ENCODE measurements around the gene RCC1.
"Not testable (repeated sequence)": the region's sequence is repeated elsewhere in the genome, so short reads cannot be mapped to it uniquely, and the experiment has no call there.

RCC1 gene

DNA sequence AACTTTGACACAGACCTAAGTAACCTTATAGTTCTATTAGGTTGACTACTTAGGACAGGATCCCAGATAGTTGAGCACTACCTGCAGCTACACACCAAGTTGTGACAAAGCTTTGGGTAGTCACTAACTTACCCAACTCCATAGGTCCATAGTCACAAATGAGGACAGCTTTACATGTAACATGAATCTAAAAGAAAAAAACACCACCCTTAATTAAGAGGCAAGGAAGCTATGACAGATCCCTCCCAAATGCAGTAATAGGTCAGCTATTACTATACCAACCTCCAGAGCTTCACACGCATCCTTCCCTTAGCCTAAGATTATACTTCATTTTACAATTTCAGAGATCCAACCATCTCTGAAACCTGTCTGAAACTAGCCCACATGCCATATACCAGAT is 73.6 kb downstream of the RCC1 start:
- no peak for DNase-seq (ENCODE audit: low read depth)
- TF ChIP-seq, protein P1, sequence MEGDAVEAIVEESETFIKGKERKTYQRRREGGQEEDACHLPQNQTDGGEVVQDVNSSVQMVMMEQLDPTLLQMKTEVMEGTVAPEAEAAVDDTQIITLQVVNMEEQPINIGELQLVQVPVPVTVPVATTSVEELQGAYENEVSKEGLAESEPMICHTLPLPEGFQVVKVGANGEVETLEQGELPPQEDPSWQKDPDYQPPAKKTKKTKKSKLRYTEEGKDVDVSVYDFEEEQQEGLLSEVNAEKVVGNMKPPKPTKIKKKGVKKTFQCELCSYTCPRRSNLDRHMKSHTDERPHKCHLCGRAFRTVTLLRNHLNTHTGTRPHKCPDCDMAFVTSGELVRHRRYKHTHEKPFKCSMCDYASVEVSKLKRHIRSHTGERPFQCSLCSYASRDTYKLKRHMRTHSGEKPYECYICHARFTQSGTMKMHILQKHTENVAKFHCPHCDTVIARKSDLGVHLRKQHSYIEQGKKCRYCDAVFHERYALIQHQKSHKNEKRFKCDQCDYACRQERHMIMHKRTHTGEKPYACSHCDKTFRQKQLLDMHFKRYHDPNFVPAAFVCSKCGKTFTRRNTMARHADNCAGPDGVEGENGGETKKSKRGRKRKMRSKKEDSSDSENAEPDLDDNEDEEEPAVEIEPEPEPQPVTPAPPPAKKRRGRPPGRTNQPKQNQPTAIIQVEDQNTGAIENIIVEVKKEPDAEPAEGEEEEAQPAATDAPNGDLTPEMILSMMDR (IDR thresholded peaks at IDR 0.05; ENCODE audit: low read depth, low read length, missing control alignments), result no peak
- peak overlapping the region; percentile 98 for H3K4me3 ChIP-seq (ENCODE audit: low read depth, low read length)
- in situ Hi-C loops (cut with HindIII; ENCODE audit: low sequenced_read_pairs), result no loop called here

DNA sequence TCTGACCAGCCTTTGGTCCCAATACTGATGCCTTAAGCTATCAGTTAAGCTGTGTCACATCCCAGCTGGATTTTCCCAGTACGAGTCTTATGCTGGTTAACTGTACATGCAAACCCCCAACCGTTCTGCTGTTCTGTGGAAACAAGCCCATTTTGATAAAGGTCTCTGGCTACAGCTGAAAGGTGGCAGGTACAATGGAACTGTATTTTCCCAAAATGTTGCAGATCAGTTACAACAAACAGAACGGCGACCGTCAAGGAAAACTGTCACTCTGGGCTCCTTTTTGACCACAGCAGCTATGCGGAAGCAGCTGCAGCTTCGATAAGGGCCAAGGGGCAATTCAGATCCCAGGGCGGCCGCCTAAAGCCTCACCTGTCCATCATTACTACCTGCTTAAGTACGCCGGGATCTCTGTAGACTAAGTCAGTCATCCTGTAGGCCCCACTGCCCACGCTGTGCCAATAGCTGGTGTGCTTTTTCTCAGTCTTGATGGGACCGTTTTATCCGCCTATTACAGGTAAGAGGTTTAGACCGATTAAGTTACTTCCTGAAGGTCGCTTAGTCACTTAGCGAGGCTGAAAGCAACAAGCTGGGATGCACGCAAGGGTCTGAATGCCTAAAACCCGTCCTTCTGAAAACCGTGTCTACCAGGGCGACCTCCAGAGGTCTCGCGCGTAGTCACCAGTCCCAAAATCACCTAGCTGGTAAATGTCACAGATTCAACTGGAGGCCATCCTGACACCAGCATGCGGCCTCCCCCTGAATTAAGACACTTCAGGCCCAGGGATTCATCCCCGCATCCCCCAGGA is 75.1 kb downstream of the RCC1 start:
- no peak for DNase-seq (ENCODE audit: low read depth)
- H3K4me3 ChIP-seq (ENCODE audit: low read depth, low read length), result peak overlapping the region; percentile 98
- in situ Hi-C loops (cut with HindIII; ENCODE audit: low sequenced_read_pairs), result no loop called here
- TF ChIP-seq, protein P1 (IDR thresholded peaks at IDR 0.05; ENCODE audit: low read depth, low read length, missing control alignments), result no peak

GRCh38 chr1:28581531-28582247 is 75.8 kb downstream of the RCC1 start:
- in situ Hi-C loops (cut with HindIII; ENCODE audit: low sequenced_read_pairs), result no loop called here
- peak; percentile 90 for DNase-seq (ENCODE audit: low read depth)
- TF ChIP-seq, protein P1 (IDR thresholded peaks at IDR 0.05; ENCODE audit: low read depth, low read length, missing control alignments), result no peak
- H3K4me3 ChIP-seq (ENCODE audit: low read depth, low read length), result peak overlapping the region; percentile 98

- H3K4me3 ChIP-seq (ENCODE audit: low read depth, low read length), result peak overlapping the region; percentile 98
- DNase-seq (ENCODE audit: low read depth), result no peak
- TF ChIP-seq, protein P1 (IDR thresholded peaks at IDR 0.05; ENCODE audit: low read depth, low read length, missing control alignments), result no peak
- in situ Hi-C loops (cut with HindIII; ENCODE audit: low sequenced_read_pairs), result no loop called here
These were observed 76.4 kb downstream of the RCC1 start for GRCh38 chr1:28582248-28582615.

DNA sequence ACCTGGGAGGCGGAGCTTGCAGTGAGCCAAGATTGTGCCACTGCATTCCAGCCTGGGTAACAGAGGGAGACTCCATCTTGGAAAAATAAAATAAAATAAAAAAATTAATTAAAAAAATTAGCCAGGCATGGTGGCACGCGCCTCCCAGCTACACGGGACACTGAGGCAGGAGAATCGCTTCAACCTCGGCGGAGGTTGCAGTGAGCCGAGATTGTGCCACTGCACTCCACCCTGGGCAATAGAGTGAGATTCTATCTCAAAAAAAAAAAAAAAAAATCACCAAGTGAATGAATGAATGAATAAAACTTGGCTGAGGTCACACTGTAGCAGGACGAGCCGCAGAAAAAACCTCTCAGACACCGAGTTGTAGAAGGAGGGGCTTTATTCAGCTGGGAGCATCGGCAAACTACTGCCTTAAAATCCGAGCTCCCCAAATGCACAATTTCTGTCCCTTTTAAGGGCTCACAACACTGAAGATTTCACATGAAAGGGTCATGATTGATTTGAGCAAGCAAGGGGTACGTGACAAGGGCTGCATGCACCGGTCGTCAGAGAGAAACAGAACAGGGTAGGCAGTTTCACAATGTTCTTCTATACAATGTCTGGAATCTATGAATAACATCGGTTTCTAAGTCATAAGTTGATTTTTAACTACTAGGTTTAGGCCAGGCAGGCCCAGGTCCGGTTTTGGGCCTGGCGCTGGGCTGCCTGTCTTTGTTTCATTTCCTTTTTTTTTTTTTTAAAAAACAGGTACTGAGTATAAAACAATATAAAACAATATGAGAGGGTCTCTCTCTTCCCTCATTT is 80.9 kb downstream of the RCC1 start:
- in situ Hi-C loops (cut with HindIII; ENCODE audit: low sequenced_read_pairs); H3K4me3 ChIP-seq (ENCODE audit: low read depth, low read length); DNase-seq (ENCODE audit: low read depth): not testable (repeated sequence)

Data from astrocyte of the cerebellum (primary cell).